ENCODE results near the gene TPTE2.
A peak's percentile ranks its signal among the peaks of the same experiment; 100 is the strongest.

Gene TPTE2

GRCh38 chr13:19596086-19596485 is 34.8 kb upstream of the TPTE2 start:
- Histone ChIP-seq H3K36me3 (ENCODE audit: control insufficient read depth, insufficient read depth, low read length) (no peaks in the 10 kb centered on the region), H3K27ac (ENCODE audit: insufficient read depth, low read length, poor library complexity, severe bottlenecking) (no peak overlapping the region), H3K4me1 (ENCODE audit: control insufficient read depth, insufficient read depth, low read length, poor library complexity, severe bottlenecking) (no peaks in the 10 kb centered on the region), H3K9me3 (ENCODE audit: control insufficient read depth, low read length) (no peaks in the 10 kb centered on the region), H3K4me3 (ENCODE audit: insufficient read depth, low read depth, low read length, poor library complexity, severe bottlenecking) (no peak overlapping the region), H3K27me3 (replicated peaks; ENCODE audit: control insufficient read depth, insufficient read depth, low read length, poor library complexity, severe bottlenecking) (peaks cover 4% of the 10 kb centered on the region)
- no peak for DNase-seq

- Histone ChIP-seq H3K27me3 (replicated peaks; ENCODE audit: control insufficient read depth, insufficient read depth, low read length, poor library complexity, severe bottlenecking) (peaks cover 4% of the 10 kb centered on the region), H3K4me3 (ENCODE audit: insufficient read depth, low read depth, low read length, poor library complexity, severe bottlenecking) (no peak overlapping the region), H3K9me3 (ENCODE audit: control insufficient read depth, low read length) (no peaks in the 10 kb centered on the region), H3K4me1 (ENCODE audit: control insufficient read depth, insufficient read depth, low read length, poor library complexity, severe bottlenecking) (peaks cover under 1% of the 10 kb centered on the region), H3K36me3 (ENCODE audit: control insufficient read depth, insufficient read depth, low read length) (no peaks in the 10 kb centered on the region), H3K27ac (ENCODE audit: insufficient read depth, low read length, poor library complexity, severe bottlenecking) (no peak overlapping the region)
- no peak for DNase-seq
Observed at GRCh38 chr13:19592657-19593180, 31.4 kb upstream of the TPTE2 start.

- no peak for DNase-seq
- Histone ChIP-seq H3K36me3 (ENCODE audit: control insufficient read depth, insufficient read depth, low read length) (no peaks in the 10 kb centered on the region), H3K9me3 (ENCODE audit: control insufficient read depth, low read length) (no peaks in the 10 kb centered on the region), H3K4me1 (ENCODE audit: control insufficient read depth, insufficient read depth, low read length, poor library complexity, severe bottlenecking) (peaks cover 10% of the 10 kb centered on the region), H3K4me3 (ENCODE audit: insufficient read depth, low read depth, low read length, poor library complexity, severe bottlenecking) (no peak overlapping the region), H3K27me3 (replicated peaks; ENCODE audit: control insufficient read depth, insufficient read depth, low read length, poor library complexity, severe bottlenecking) (peaks cover 4% of the 10 kb centered on the region), H3K27ac (ENCODE audit: insufficient read depth, low read length, poor library complexity, severe bottlenecking) (no peak overlapping the region)
Observed at GRCh38 chr13:19591864-19592263, 30.5 kb upstream of the TPTE2 start.

- no peaks in the 10 kb centered on the region for H3K36me3 ChIP-seq (ENCODE audit: control insufficient read depth, insufficient read depth, low read length)
- DNase-seq = no peak
- no peak overlapping the region for H3K27ac ChIP-seq (ENCODE audit: insufficient read depth, low read length, poor library complexity, severe bottlenecking)
- H3K4me3 ChIP-seq (ENCODE audit: insufficient read depth, low read depth, low read length, poor library complexity, severe bottlenecking) = no peak overlapping the region
- H3K4me1 ChIP-seq (ENCODE audit: control insufficient read depth, insufficient read depth, low read length, poor library complexity, severe bottlenecking) = peaks cover 16% of the 10 kb centered on the region
- H3K9me3 ChIP-seq (ENCODE audit: control insufficient read depth, low read length) = no peaks in the 10 kb centered on the region
- no peaks in the 10 kb centered on the region for H3K27me3 ChIP-seq (replicated peaks; ENCODE audit: control insufficient read depth, insufficient read depth, low read length, poor library complexity, severe bottlenecking)
Observed at GRCh38 chr13:19590423-19590822, 29.1 kb upstream of the TPTE2 start.

GRCh38 chr13:19589312-19589711 is 28.0 kb upstream of the TPTE2 start:
- no peak overlapping the region for H3K27ac ChIP-seq (ENCODE audit: insufficient read depth, low read length, poor library complexity, severe bottlenecking)
- no peaks in the 10 kb centered on the region for H3K9me3 ChIP-seq (ENCODE audit: control insufficient read depth, low read length)
- peaks cover 16% of the 10 kb centered on the region for H3K4me1 ChIP-seq (ENCODE audit: control insufficient read depth, insufficient read depth, low read length, poor library complexity, severe bottlenecking)
- no peaks in the 10 kb centered on the region for H3K27me3 ChIP-seq (replicated peaks; ENCODE audit: control insufficient read depth, insufficient read depth, low read length, poor library complexity, severe bottlenecking)
- DNase-seq = no peak
- H3K36me3 ChIP-seq (ENCODE audit: control insufficient read depth, insufficient read depth, low read length) = no peaks in the 10 kb centered on the region
- H3K4me3 ChIP-seq (ENCODE audit: insufficient read depth, low read depth, low read length, poor library complexity, severe bottlenecking) = no peak overlapping the region

- H3K4me1 ChIP-seq (ENCODE audit: control insufficient read depth, insufficient read depth, low read length, poor library complexity, severe bottlenecking) = peaks cover 16% of the 10 kb centered on the region
- H3K27ac ChIP-seq (ENCODE audit: insufficient read depth, low read length, poor library complexity, severe bottlenecking) = peak overlapping the region; percentile 57
- no peaks in the 10 kb centered on the region for H3K27me3 ChIP-seq (replicated peaks; ENCODE audit: control insufficient read depth, insufficient read depth, low read length, poor library complexity, severe bottlenecking)
- no peaks in the 10 kb centered on the region for H3K9me3 ChIP-seq (ENCODE audit: control insufficient read depth, low read length)
- no peaks in the 10 kb centered on the region for H3K36me3 ChIP-seq (ENCODE audit: control insufficient read depth, insufficient read depth, low read length)
- DNase-seq = no peak
- no peak overlapping the region for H3K4me3 ChIP-seq (ENCODE audit: insufficient read depth, low read depth, low read length, poor library complexity, severe bottlenecking)
Observed at GRCh38 chr13:19587635-19588300, 26.4 kb upstream of the TPTE2 start.

GRCh38 chr13:19586904-19587634 is 25.7 kb upstream of the TPTE2 start:
- Histone ChIP-seq H3K4me3 (ENCODE audit: insufficient read depth, low read depth, low read length, poor library complexity, severe bottlenecking) (peak overlapping the region; percentile 30), H3K4me1 (ENCODE audit: control insufficient read depth, insufficient read depth, low read length, poor library complexity, severe bottlenecking) (peaks cover 16% of the 10 kb centered on the region), H3K36me3 (ENCODE audit: control insufficient read depth, insufficient read depth, low read length) (no peaks in the 10 kb centered on the region), H3K27ac (ENCODE audit: insufficient read depth, low read length, poor library complexity, severe bottlenecking) (peak overlapping the region; percentile 57), H3K27me3 (replicated peaks; ENCODE audit: control insufficient read depth, insufficient read depth, low read length, poor library complexity, severe bottlenecking) (no peaks in the 10 kb centered on the region), H3K9me3 (ENCODE audit: control insufficient read depth, low read length) (no peaks in the 10 kb centered on the region)
- peak; percentile 58 to 67 (median 63) for DNase-seq

- no peak for DNase-seq
- H3K4me3 ChIP-seq (ENCODE audit: insufficient read depth, low read depth, low read length, poor library complexity, severe bottlenecking) = no peak overlapping the region
- H3K36me3 ChIP-seq (ENCODE audit: control insufficient read depth, insufficient read depth, low read length) = no peaks in the 10 kb centered on the region
- H3K27me3 ChIP-seq (replicated peaks; ENCODE audit: control insufficient read depth, insufficient read depth, low read length, poor library complexity, severe bottlenecking) = no peaks in the 10 kb centered on the region
- H3K4me1 ChIP-seq (ENCODE audit: control insufficient read depth, insufficient read depth, low read length, poor library complexity, severe bottlenecking) = peaks cover 4% of the 10 kb centered on the region
- H3K9me3 ChIP-seq (ENCODE audit: control insufficient read depth, low read length) = no peaks in the 10 kb centered on the region
- no peak overlapping the region for H3K27ac ChIP-seq (ENCODE audit: insufficient read depth, low read length, poor library complexity, severe bottlenecking)
Observed at GRCh38 chr13:19581675-19582074, 20.3 kb upstream of the TPTE2 start.

- Histone ChIP-seq H3K27ac (ENCODE audit: insufficient read depth, low read length, poor library complexity, severe bottlenecking) (no peak overlapping the region), H3K36me3 (ENCODE audit: control insufficient read depth, insufficient read depth, low read length) (no peaks in the 10 kb centered on the region), H3K9me3 (ENCODE audit: control insufficient read depth, low read length) (no peaks in the 10 kb centered on the region), H3K4me1 (ENCODE audit: control insufficient read depth, insufficient read depth, low read length, poor library complexity, severe bottlenecking) (no peaks in the 10 kb centered on the region), H3K4me3 (ENCODE audit: insufficient read depth, low read depth, low read length, poor library complexity, severe bottlenecking) (no peak overlapping the region), H3K27me3 (replicated peaks; ENCODE audit: control insufficient read depth, insufficient read depth, low read length, poor library complexity, severe bottlenecking) (no peaks in the 10 kb centered on the region)
- no peak for DNase-seq
Observed at GRCh38 chr13:19575230-19575629, 13.9 kb upstream of the TPTE2 start.

GRCh38 chr13:19573120-19573716 is 11.9 kb upstream of the TPTE2 start:
- Histone ChIP-seq H3K4me3 (ENCODE audit: insufficient read depth, low read depth, low read length, poor library complexity, severe bottlenecking) (no peak overlapping the region), H3K27me3 (replicated peaks; ENCODE audit: control insufficient read depth, insufficient read depth, low read length, poor library complexity, severe bottlenecking) (no peaks in the 10 kb centered on the region), H3K27ac (ENCODE audit: insufficient read depth, low read length, poor library complexity, severe bottlenecking) (no peak overlapping the region), H3K36me3 (ENCODE audit: control insufficient read depth, insufficient read depth, low read length) (no peaks in the 10 kb centered on the region), H3K9me3 (ENCODE audit: control insufficient read depth, low read length) (no peaks in the 10 kb centered on the region), H3K4me1 (ENCODE audit: control insufficient read depth, insufficient read depth, low read length, poor library complexity, severe bottlenecking) (no peaks in the 10 kb centered on the region)
- no peak for DNase-seq
